GM12873 (cell line): Measurements from ENCODE around the gene JPH2.

Experiments
- TF ChIP-seq, protein P1 (sequence below): IDR thresholded peaks from 2 replicates; pipeline ENCODE4 v1.5.1; 2012; ENCODE audit warnings: low read depth, mild to moderate bottlenecking, moderate library complexity, low read length, control low read depth; ENCODE audit not compliant: insufficient read depth; ENCODE audit errors: missing control alignments

Gene JPH2

DNA sequence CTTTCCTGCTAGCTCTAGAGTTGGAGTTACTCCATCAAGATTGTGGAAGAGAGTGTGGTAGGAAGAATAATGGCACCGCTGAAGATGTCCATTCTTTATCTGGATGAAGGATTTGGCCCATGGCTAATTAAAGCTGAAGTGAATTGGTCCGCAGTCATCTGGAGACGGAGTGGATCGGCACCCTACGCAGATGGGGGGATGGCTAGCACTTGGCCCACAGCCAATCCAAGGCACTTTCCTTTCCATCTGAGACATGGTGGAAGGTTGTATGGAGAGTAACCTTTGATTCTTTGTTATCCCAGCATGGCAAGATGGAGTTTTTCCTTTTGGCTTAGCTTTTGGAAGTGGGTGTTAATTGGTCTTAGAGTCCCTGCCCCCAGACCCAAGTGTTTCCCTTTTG is 88.3 kb downstream of the JPH2 start:
- TF ChIP-seq, protein P1, sequence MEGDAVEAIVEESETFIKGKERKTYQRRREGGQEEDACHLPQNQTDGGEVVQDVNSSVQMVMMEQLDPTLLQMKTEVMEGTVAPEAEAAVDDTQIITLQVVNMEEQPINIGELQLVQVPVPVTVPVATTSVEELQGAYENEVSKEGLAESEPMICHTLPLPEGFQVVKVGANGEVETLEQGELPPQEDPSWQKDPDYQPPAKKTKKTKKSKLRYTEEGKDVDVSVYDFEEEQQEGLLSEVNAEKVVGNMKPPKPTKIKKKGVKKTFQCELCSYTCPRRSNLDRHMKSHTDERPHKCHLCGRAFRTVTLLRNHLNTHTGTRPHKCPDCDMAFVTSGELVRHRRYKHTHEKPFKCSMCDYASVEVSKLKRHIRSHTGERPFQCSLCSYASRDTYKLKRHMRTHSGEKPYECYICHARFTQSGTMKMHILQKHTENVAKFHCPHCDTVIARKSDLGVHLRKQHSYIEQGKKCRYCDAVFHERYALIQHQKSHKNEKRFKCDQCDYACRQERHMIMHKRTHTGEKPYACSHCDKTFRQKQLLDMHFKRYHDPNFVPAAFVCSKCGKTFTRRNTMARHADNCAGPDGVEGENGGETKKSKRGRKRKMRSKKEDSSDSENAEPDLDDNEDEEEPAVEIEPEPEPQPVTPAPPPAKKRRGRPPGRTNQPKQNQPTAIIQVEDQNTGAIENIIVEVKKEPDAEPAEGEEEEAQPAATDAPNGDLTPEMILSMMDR = no peak

DNA sequence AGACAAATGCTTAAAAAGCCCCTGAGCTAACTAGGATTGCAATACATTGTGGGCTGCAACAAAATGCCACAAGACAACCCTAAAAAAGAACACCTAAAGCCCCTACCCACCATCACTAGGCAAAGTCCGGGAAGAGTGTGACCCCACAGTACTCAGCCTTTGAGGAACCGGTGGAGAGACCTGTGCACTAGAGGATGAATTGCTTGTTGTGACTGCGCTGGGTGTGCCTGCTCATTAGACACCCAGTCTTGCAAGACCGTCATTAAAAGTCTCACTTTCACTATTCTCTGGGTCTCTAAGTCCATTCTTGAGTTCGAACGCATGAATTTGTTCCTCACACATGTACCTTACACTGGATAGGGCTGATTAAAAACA is 88.7 kb downstream of the JPH2 start:
- TF ChIP-seq, protein P1 = no peak

DNA sequence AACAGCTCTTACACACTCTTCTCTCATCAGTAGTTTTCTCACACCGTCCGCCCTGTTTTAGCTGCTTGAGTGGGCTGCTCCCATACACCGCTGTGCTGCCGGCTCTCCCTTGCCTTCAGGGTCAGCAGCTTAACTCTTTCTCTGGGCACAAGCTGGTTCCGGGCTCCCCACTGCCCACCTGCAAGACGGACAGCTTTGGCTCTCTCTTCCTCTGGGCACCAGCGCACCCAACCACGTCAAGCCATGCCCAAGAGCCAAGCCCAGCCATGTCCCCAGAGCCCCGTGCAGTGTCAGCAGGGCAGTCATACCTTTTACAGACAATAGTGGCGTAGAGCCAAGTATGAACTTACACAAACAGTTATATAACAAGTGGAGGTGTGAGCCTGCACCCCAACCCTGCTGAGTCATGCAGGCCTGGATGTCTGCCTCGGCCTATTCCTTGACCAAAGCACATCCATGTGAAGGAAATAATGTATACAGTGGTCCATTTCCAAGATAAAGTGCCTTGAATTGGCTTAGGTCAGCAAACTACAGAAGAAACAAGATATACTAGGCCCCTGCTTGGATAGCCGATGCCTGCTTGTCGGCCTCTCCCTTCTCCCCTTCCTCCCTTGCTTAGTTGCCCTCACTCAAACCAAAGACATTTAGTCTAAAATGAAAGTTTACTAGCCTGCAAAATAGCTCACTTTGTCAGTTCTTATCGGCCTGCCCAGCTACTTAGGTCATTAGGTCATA is 89.3 kb downstream of the JPH2 start:
- TF ChIP-seq, protein P1 = no peak

DNA sequence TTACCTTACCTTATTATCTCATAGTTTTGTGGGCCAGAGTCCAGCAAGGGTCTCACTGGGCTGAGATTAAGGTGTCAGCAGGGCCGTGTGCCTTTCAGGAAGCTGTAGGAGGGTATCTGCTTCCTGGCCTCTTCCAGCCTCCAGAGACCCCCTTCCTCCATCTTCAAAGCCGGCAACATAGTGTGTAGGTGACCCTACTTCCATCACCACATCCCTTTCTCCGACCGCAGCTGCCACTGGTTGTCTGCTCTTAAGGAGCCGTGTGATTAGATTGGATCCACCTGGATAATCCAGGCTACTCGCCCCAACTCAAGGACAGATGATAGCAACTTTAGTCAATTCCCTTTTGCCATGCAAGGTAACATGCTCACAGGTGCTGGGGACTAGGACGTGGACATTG is 91.2 kb downstream of the JPH2 start:
- TF ChIP-seq, protein P1 = no peak

DNA sequence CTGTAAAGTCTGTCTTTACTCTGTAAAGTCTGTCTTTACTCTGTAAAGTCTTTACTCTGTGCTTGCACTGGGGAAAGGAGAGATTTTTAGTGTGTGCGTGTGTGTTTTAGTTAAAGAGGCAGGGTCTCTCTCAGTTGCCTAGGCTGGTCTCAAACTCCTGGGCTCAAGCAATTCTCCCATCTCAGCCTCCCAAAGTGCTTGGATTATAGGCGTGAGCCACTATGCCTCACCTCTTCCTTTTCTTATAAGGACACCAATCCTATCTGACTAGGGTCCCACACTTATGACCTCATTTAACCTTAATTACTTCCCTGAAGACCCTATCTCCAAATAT is 93.8 kb downstream of the JPH2 start:
- TF ChIP-seq, protein P1 = no peak

DNA sequence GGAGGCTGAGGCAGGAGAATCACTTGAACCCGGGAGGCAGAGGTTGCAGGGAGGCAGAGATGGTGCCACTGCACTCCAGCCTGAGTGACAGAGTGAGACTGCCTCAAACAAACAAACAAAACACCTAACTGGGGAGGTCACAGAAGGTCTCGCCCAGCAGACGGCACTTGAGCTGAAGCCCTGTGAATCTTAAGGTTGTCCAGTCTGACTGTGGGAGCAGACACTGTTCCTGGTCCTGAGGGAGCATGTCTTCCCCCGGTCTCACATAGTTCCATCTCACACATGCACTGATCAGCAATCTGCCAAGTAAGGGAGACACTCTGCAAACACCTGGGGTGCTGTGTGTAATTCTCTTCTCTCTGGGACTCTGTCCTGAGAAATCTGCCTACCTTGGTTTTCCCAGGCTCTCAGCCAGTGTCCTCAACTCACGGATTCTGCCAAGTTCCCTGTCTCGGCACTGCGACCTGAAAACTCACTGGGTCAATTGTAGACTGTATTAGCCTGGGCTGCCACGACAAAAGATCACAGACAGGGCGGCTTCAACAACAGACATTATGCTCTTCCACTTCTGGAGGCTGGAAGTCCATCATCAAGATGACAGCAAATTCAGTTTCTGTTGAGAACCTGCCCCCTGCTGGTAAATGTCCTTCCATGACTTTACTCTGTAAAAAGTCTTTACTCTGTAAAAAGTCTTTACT is 94.3 kb downstream of the JPH2 start:
- TF ChIP-seq, protein P1 = peak; percentile 62

DNA sequence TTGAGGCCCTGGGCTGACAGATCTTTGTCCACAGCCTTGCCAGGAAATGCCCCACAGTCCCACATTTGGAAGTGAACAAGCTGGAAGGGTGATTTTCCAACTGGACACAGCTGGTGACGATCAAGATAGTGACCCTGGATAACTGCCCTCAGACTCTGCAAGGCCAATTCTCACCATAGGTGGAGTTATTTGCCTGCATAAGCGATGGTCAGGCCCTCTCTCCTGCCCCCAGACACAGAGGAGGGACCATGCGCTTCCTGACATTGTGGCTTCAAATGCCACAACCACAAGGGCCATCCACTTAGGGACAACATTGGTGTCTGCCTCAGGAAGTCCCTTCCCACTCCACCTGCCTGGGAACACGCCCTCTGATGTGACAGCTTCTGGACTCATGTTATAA is 96.0 kb downstream of the JPH2 start:
- TF ChIP-seq, protein P1 = no peak
